PC-3 (cell line): ENCODE measurements around the gene FYN. TPM values are rescaled to one million over a fixed set of nuclear protein-coding genes. Genes with fewer than 3 reads are reported as not detected.

Source experiments
- ATAC-seq: fragments of 200-7000 bp; cut with Tn5 transposase; 2 replicates; pipeline ENCODE4 v1.9.1; 2020; ENCODE audit warnings: mild to moderate bottlenecking, moderate library complexity
- BruUV-seq: library from RNA; stranded (reverse); fragments of 400-500 nt; replicated peaks from 2 replicates; lab custom pipeline; 2021; lab: Mats Ljungman, UMichigan
- CTCF ChIA-PET: fragments of 300-600 bp; sonication (Branson Sonifier 250); formaldehyde crosslinking; loops from one replicate; lab custom pipeline; 2022; ENCODE audit warnings: antibody characterized with exemption; lab: Charles Lee
- POLR2A ChIA-PET: fragments of 300-600 bp; sonication (Branson Sonifier 250); formaldehyde crosslinking; loops from one replicate; lab custom pipeline; 2022; ENCODE audit warnings: antibody characterized with exemption; ENCODE audit not compliant: unreplicated experiment; lab: Charles Lee
- DNase-seq: peaks from one replicate; pipeline ENCODE4 v3.0.0-alpha.2; 2015
- H2AFZ ChIP-seq: fragments of 300-600 bp; sonication (generic); 2 replicates; pipeline ENCODE4 v1.6.0; 2016; ENCODE audit warnings: antibody characterized with exemption, low read length
- H3F3A ChIP-seq: fragments of 300-600 bp; sonication (generic); one replicate; pipeline ENCODE4 v1.6.0; 2017; ENCODE audit warnings: antibody characterized with exemption, low read length, control low read depth, mild to moderate bottlenecking; ENCODE audit not compliant: unreplicated experiment
- H3K27ac ChIP-seq: fragments of 300-600 bp; sonication (generic); 2 replicates; pipeline ENCODE4 v1.5.1; 2016; ENCODE audit warnings: mild to moderate bottlenecking, low read length
- H3K27me3 ChIP-seq: fragments of 300-600 bp; sonication (generic); 2 replicates; pipeline ENCODE4 v1.6.1; 2016; ENCODE audit warnings: low read length, mixed read lengths
- H3K36me3 ChIP-seq: fragments of 300-600 bp; sonication (generic); 2 replicates; pipeline ENCODE4 v1.6.1; 2016; ENCODE audit warnings: low read depth, mixed run types, low read length, mixed read lengths
- H3K4me1 ChIP-seq: fragments of 300-600 bp; sonication (generic); 2 replicates; pipeline ENCODE4 v1.5.1; 2016; ENCODE audit warnings: low read length; ENCODE audit not compliant: insufficient read depth
- H3K4me2 ChIP-seq: fragments of 300-600 bp; sonication (generic); 2 replicates; pipeline ENCODE4 v1.6.0; 2016; ENCODE audit warnings: low read length
- H3K4me3 ChIP-seq: fragments of 300-600 bp; sonication (generic); 2 replicates; pipeline ENCODE4 v1.5.1; 2016; ENCODE audit warnings: mild to moderate bottlenecking, low read length, mixed read lengths
- H3K79me2 ChIP-seq: fragments of 300-600 bp; sonication (generic); 2 replicates; pipeline ENCODE4 v1.6.1; 2017; ENCODE audit warnings: low read length, mixed read lengths
- H3K9ac ChIP-seq: fragments of 300-600 bp; sonication (generic); 2 replicates; pipeline ENCODE4 v1.6.0; 2016; ENCODE audit warnings: mild to moderate bottlenecking, low read length
- H3K9me2 ChIP-seq: fragments of 300-600 bp; sonication (generic); replicated peaks from 2 replicates; pipeline ENCODE4 v1.6.1; 2016; ENCODE audit warnings: mixed run types, low read length, mixed read lengths
- H3K9me3 ChIP-seq: fragments of 300-600 bp; sonication (generic); 2 replicates; pipeline ENCODE4 v1.6.1; 2016; ENCODE audit warnings: low read length, mixed read lengths
- H4K20me1 ChIP-seq: fragments of 300-600 bp; sonication (generic); 2 replicates; pipeline ENCODE4 v1.6.1; 2016; ENCODE audit warnings: low read length, mixed read lengths
- CTCF ChIP-seq: fragments of 300-600 bp; sonication (generic); conservative IDR thresholded peaks from 2 replicates; pipeline ENCODE4 v1.5.1; 2017; ENCODE audit warnings: antibody characterized with exemption, low read depth, mild to moderate bottlenecking, low read length
- EZH2 ChIP-seq: fragments of 300-600 bp; sonication (generic); IDR thresholded peaks from one replicate; pipeline ENCODE4 v1.6.1; 2017; ENCODE audit warnings: antibody characterized with exemption, mild to moderate bottlenecking, low read length; ENCODE audit not compliant: unreplicated experiment
- EZH2phosphoT487 ChIP-seq: fragments of 300-600 bp; sonication (generic); IDR thresholded peaks from 2 replicates; pipeline ENCODE4 v1.6.1; 2018; ENCODE audit warnings: mild to moderate bottlenecking, antibody characterized with exemption, low read length, borderline replicate concordance
- intact Hi-C: fragments of 100-400 bp; cut with micrococcal nuclease; formaldehyde crosslinking; loops from 2 replicates; pipeline ENCODE4 v1.9.0; 2023
- total RNA-seq: library from RNA; depleted of rRNA; stranded (reverse); fragments of >200 nt; gene quantifications from 2 replicates; pipeline ENCODE4 v1.2.3, GENCODE V29; 2014

FYN gene
- total RNA-seq, 1 experiment from 2014 or later = 27.6 TPM

GRCh38 chr6:111674413-111674812 lies 198.8 kb downstream of the FYN start:
- H3K27me3 ChIP-seq = no peaks in the 10 kb centered on the region
- no peak for ATAC-seq
- H3K4me1 ChIP-seq = no peaks in the 10 kb centered on the region
- CTCF ChIA-PET = no interaction called here
- no peak overlapping the region for H3K9ac ChIP-seq
- H4K20me1 ChIP-seq = no peaks in the 10 kb centered on the region
- H3K9me2 ChIP-seq = no peaks in the 10 kb centered on the region
- no peak for DNase-seq
- POLR2A ChIA-PET = no interaction called here
- H2AFZ ChIP-seq = no peak overlapping the region
- intact Hi-C loops = no loop called here
- no peak overlapping the region for H3K4me3 ChIP-seq
- H3K79me2 ChIP-seq = no peaks in the 10 kb centered on the region
- no peaks in the 10 kb centered on the region for H3K9me3 ChIP-seq
- no TSS peak for BruUV-seq
- no peak for TF ChIP-seq CTCF
- no peak for TF ChIP-seq EZH2phosphoT487
- TF ChIP-seq EZH2 = no peak
- H3K4me2 ChIP-seq = no peak overlapping the region
- H3K36me3 ChIP-seq = no peaks in the 10 kb centered on the region
- no peak overlapping the region for H3K27ac ChIP-seq
- no peaks in the 10 kb centered on the region for H3F3A ChIP-seq

- no peaks in the 10 kb centered on the region for H4K20me1 ChIP-seq
- POLR2A ChIA-PET = no interaction called here
- H3K9me3 ChIP-seq = no peaks in the 10 kb centered on the region
- BruUV-seq = no TSS peak
- H3K4me1 ChIP-seq = no peaks in the 10 kb centered on the region
- intact Hi-C loops = no loop called here
- H3K36me3 ChIP-seq = no peaks in the 10 kb centered on the region
- H3K9me2 ChIP-seq = no peaks in the 10 kb centered on the region
- H3K27ac ChIP-seq = no peak overlapping the region
- H3K4me3 ChIP-seq = no peak overlapping the region
- no peaks in the 10 kb centered on the region for H3K27me3 ChIP-seq
- CTCF ChIA-PET = no interaction called here
- H3K4me2 ChIP-seq = no peak overlapping the region
- no peaks in the 10 kb centered on the region for H3F3A ChIP-seq
- TF ChIP-seq EZH2phosphoT487 = no peak
- no peak for TF ChIP-seq EZH2
- no peak for TF ChIP-seq CTCF
- no peak for DNase-seq
- no peak for ATAC-seq
- no peak overlapping the region for H3K9ac ChIP-seq
- H3K79me2 ChIP-seq = no peaks in the 10 kb centered on the region
- H2AFZ ChIP-seq = no peak overlapping the region
These were observed 199.3 kb downstream of the FYN start for GRCh38 chr6:111673937-111674336.

- Histone ChIP-seq H3K9me3 (no peaks in the 10 kb centered on the region), H3K36me3 (no peaks in the 10 kb centered on the region), H3K79me2 (no peaks in the 10 kb centered on the region), H2AFZ (no peak overlapping the region), H3K27me3 (no peaks in the 10 kb centered on the region), H3K4me2 (no peak overlapping the region), H4K20me1 (no peaks in the 10 kb centered on the region), H3K4me3 (no peak overlapping the region), H3K9ac (no peak overlapping the region), H3K9me2 (no peaks in the 10 kb centered on the region), H3F3A (no peaks in the 10 kb centered on the region), H3K27ac (no peak overlapping the region), H3K4me1 (no peaks in the 10 kb centered on the region)
- CTCF ChIA-PET = no interaction called here
- ATAC-seq = no peak
- TF ChIP-seq EZH2phosphoT487 (no peak), CTCF (no peak), EZH2 (no peak)
- POLR2A ChIA-PET = no interaction called here
- no peak for DNase-seq
- intact Hi-C loops = no loop called here
- BruUV-seq = no TSS peak
These were observed 199.7 kb downstream of the FYN start for GRCh38 chr6:111673532-111673931.
